HFFc6 (cell line): Measurements from ENCODE around the gene ILRUN. TPM values are rescaled to one million over a fixed set of nuclear protein-coding genes. Genes with fewer than 3 reads are reported as not detected.

Experiments used
- DNase-seq: peaks from one replicate; pipeline ENCODE4 v3.0.0-alpha.2; 2018
- H3K27ac Mint-ChIP-seq: 2 replicates; pipeline ENCODE4 v1.8.0; 2020; ENCODE audit warnings: mild to moderate bottlenecking, mixed read lengths
- H3K27me3 Mint-ChIP-seq: 2 replicates; pipeline ENCODE4 v1.8.0; 2021; ENCODE audit warnings: mild to moderate bottlenecking, moderate library complexity, mixed read lengths; ENCODE audit not compliant: insufficient read depth
- H3K36me3 Mint-ChIP-seq: 2 replicates; pipeline ENCODE4 v1.8.0; 2021; ENCODE audit warnings: low read depth, mixed read lengths
- H3K4me1 Mint-ChIP-seq: 2 replicates; pipeline ENCODE4 v1.8.0; 2020; ENCODE audit warnings: low read depth, mixed read lengths
- H3K4me3 Mint-ChIP-seq: 2 replicates; pipeline ENCODE4 v1.8.0; 2020; ENCODE audit warnings: mild to moderate bottlenecking, moderate library complexity, mixed read lengths
- H3K9me3 Mint-ChIP-seq: 2 replicates; pipeline ENCODE4 v1.8.0; 2020; ENCODE audit warnings: mild to moderate bottlenecking, mixed read lengths
- total RNA-seq, 6 experiments: library from RNA; stranded (reverse); fragmentation: NEBNext Ultra II Directional; extraction: Animal tissue kit (Norgen Biotek cat#: 25700); gene quantifications; 2 replicates in 1 of 6; 3 replicates in 5 of 6; pipeline ENCODE4 v1.2.3, GENCODE V29; 2021
- TF ChIP-seq, protein P1 (sequence below): fragments of 200-600 bp; sonication (generic); IDR thresholded peaks from 2 replicates; pipeline ENCODE4 v1.5.0; 2021; ENCODE audit warnings: antibody characterized with exemption, mild to moderate bottlenecking

ILRUN gene
- total RNA-seq, 6 experiments from 2014 or later, result 56.0 to 65.1 (median 59.4) TPM

DNA sequence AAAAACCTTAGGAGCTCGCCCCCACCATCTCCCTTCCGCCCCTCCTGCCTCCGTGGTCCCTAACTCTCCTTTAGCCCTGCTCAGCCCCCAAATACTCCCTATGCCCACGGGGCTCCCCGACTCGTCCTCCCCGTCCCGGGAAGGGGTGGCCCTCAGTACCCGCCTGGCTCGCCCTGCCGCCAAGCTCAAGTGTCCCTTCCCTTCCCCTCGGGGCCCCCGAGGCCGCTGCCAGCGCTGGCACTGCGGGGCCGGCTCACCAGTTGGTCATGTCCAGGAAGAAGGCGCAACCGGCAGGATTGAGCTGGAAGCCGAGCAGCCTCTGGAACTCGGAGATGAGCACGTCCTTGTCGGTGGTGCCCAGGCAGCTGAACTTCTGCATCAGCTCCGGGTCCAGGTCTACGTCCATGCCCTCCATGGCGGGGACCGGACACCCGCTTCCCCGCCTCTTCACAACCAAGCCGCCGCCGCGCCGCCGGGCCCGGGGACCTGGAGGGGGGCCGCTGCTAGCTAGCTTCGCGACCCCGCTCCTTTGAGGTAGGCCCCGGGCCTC is 303 bp downstream of the ILRUN start:
- Mint-ChIP-seq H3K4me1 (peaks cover 37% of the 10 kb centered on the region), H3K9me3 (no peaks in the 10 kb centered on the region), H3K27me3 (no peaks in the 10 kb centered on the region; the same call in 1 of the 2 replicates), H3K4me3 (peak overlapping the region; percentile 95), H3K27ac (peak overlapping the region; percentile 81), H3K36me3 (peaks cover 13% of the 10 kb centered on the region; the same call in 1 of the 2 replicates)
- DNase-seq, result peak; percentile 32
- TF ChIP-seq, protein P1, sequence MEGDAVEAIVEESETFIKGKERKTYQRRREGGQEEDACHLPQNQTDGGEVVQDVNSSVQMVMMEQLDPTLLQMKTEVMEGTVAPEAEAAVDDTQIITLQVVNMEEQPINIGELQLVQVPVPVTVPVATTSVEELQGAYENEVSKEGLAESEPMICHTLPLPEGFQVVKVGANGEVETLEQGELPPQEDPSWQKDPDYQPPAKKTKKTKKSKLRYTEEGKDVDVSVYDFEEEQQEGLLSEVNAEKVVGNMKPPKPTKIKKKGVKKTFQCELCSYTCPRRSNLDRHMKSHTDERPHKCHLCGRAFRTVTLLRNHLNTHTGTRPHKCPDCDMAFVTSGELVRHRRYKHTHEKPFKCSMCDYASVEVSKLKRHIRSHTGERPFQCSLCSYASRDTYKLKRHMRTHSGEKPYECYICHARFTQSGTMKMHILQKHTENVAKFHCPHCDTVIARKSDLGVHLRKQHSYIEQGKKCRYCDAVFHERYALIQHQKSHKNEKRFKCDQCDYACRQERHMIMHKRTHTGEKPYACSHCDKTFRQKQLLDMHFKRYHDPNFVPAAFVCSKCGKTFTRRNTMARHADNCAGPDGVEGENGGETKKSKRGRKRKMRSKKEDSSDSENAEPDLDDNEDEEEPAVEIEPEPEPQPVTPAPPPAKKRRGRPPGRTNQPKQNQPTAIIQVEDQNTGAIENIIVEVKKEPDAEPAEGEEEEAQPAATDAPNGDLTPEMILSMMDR, result no peak

DNA sequence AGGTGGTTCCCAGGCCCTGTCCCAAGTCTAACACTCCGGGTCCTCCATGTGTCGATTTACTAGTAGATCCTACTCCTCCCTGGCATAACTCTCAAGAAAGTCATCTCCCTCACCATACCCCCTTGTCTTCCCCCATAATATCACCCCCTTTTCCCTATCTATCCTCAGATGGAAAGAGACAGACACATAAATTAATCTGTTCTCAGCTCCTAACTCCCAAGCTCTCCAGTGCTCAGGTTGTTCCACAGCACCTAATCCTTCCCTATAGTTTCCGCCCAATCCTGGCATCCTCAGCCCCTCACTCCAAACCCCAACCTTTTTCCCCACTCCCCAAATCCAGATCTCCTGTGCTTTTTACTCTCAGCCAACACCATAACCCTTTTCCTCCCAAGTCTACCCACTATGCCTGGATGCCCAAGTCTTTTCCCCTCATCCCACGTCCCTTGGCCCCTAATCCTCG is 808 bp downstream of the ILRUN start:
- Mint-ChIP-seq H3K27me3 (no peaks in the 10 kb centered on the region; the same call in 1 of the 2 replicates), H3K4me1 (peaks cover 37% of the 10 kb centered on the region), H3K4me3 (peak overlapping the region; percentile 95), H3K9me3 (no peaks in the 10 kb centered on the region), H3K36me3 (peaks cover 13% of the 10 kb centered on the region; the same call in 1 of the 2 replicates), H3K27ac (peak overlapping the region; percentile 81)
- TF ChIP-seq, protein P1, result no peak
- DNase-seq, result no peak

DNA sequence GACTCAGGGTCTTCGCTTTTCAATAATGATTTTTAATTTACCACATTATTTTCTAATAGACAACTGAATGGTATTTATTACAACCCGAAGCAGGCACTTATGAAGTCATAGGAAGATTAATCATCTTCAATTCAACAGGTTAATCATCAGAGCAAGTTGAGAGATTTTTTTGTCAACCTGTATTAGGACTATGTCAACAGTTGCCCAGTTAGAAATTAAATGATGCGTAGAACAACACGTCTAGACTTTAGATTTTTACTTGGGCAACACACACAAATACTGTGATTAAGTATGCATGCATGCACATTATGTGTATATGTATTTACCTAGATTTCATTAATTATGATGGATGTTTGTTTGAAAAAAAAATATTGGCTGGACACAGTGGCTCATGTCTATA is 4.3 kb downstream of the ILRUN start:
- H3K36me3 Mint-ChIP-seq, result peaks cover 19% of the 10 kb centered on the region
- no peak overlapping the region for H3K4me3 Mint-ChIP-seq
- TF ChIP-seq, protein P1, result no peak
- H3K27ac Mint-ChIP-seq, result no peak overlapping the region
- H3K27me3 Mint-ChIP-seq, result no peaks in the 10 kb centered on the region; the same call in 1 of the 2 replicates
- H3K4me1 Mint-ChIP-seq, result peaks cover 33% of the 10 kb centered on the region
- H3K9me3 Mint-ChIP-seq, result no peaks in the 10 kb centered on the region
- no peak for DNase-seq

DNA sequence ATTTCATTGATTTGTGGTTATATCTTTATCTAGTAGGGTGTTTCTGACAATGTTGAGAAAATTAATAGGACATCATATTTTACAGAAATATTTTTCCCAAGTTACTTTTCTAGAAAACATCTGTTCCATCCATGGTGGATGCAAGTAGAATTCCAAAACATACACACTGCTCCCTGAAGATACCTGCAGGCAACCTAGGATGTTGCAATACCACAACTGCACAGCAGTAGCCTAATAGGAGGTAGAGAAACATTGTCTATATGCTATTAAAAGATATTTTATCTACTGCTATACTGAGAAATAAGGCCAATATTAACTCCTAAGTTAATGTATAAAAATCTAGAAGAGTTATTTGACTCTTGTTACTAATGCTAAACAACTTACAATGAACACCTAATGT is 6.8 kb downstream of the ILRUN start:
- no peaks in the 10 kb centered on the region for H3K9me3 Mint-ChIP-seq
- H3K36me3 Mint-ChIP-seq, result peaks cover 14% of the 10 kb centered on the region
- TF ChIP-seq, protein P1, result no peak
- no peak overlapping the region for H3K4me3 Mint-ChIP-seq
- H3K27me3 Mint-ChIP-seq, result no peaks in the 10 kb centered on the region
- peaks cover 15% of the 10 kb centered on the region for H3K4me1 Mint-ChIP-seq
- H3K27ac Mint-ChIP-seq, result no peak overlapping the region
- DNase-seq, result no peak

DNA sequence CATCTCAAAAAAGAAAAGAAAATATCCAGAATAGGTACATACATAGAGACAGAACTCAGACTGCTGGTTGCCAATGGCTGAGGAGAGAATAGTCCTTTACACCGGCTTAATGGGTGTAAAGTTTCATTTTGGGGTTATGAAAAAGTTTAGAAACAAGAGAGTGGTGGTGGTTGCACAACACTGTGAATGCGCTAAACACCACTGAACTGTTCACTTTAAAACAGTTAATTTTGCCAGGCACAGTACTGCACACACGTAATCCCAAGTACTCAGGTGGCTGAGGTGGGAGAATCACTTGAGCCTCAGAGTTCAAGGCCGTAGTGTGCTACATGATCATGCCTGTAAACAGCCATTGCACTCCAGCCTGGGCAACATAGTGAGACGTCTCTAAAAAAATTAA is 7.6 kb downstream of the ILRUN start:
- no peaks in the 10 kb centered on the region for H3K9me3 Mint-ChIP-seq
- DNase-seq, result no peak
- H3K27ac Mint-ChIP-seq, result no peak overlapping the region
- H3K4me3 Mint-ChIP-seq, result no peak overlapping the region
- TF ChIP-seq, protein P1, result no peak
- no peaks in the 10 kb centered on the region for H3K27me3 Mint-ChIP-seq
- peaks cover 8% of the 10 kb centered on the region for H3K36me3 Mint-ChIP-seq
- peaks cover 7% of the 10 kb centered on the region for H3K4me1 Mint-ChIP-seq
